Stimulated activated CD4-positive, alpha-beta T cell treated with anti-CD3 and anti-CD28 coated beads, Interleukin-12 subunit alpha, Interleukin-12 subunit beta, amount 100 ng/mL, for 24 hours (primary cell): ENCODE measurements around the gene MLANA.

Experiments
- DNase-seq, 2 experiments: peaks; one replicate each; pipeline ENCODE4 v3.0.0-alpha.2; 2020; ENCODE audit warnings: low read depth in 2 of 2

Gene MLANA, protein sequence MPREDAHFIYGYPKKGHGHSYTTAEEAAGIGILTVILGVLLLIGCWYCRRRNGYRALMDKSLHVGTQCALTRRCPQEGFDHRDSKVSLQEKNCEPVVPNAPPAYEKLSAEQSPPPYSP

DNA sequence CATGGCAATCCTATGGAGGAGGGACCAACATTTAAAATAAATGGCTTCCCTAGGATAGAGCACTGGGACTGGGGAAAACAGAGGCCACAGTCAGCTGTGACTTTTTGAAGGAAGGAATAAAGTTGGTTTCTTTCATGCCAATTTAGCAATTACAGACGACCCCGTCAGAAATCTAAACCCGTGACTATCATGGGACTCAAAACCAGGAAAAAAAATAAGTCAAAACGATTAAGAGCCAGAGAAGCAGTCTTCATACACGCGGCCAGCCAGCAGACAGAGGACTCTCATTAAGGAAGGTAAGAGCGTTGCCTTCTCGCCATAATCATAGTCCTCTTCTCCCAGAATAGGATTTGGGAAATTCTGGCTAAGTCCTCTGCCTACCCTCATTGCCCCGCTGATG is at the start of gene MLANA:
Gene MLANA, plus strand, starts transcription at position 249 of the 400 bp plus-strand sequence. CDS start 1,586 bp downstream, outside the sequence.
- no peak for DNase-seq

DNA sequence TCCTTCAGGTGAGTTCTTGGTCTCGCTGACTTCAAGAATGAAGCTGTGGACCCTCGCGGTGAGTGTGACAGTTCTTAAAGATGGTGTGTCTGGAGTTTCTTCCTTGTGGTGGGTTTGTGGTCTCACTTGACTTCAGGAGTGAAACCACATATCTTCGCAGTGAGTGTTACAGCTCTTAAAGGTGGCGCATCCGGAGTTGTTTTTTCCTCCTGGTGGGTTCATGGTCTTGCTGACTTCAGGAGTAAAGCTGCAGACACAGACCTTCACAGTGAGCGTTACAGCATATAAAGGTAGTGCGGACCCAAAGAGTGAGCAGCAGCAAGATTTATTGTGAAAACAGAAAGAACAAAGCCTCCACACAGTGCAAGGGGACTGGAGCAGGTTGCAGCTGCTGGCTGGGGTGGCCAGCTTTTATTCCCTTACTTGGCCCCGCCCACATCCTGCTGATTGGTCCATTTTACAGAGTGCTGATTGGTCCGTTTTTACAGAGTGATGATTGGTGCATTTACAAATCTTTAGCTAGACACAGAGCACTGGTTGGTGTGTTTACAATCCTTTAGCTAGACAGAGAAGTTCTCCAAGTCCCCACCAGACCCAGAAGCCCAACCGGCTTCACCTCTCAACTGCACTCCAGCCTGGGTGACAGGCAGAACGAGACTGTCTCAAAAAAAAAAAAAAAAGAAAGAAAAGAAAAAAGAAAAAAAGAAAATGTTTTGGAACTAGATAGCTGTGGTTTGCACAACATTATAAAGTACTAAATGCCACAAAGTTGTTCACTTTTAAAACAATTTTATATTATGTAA is 48.7 kb upstream of the MLANA start:
- DNase-seq, result peak; percentile 10 to 38

DNA sequence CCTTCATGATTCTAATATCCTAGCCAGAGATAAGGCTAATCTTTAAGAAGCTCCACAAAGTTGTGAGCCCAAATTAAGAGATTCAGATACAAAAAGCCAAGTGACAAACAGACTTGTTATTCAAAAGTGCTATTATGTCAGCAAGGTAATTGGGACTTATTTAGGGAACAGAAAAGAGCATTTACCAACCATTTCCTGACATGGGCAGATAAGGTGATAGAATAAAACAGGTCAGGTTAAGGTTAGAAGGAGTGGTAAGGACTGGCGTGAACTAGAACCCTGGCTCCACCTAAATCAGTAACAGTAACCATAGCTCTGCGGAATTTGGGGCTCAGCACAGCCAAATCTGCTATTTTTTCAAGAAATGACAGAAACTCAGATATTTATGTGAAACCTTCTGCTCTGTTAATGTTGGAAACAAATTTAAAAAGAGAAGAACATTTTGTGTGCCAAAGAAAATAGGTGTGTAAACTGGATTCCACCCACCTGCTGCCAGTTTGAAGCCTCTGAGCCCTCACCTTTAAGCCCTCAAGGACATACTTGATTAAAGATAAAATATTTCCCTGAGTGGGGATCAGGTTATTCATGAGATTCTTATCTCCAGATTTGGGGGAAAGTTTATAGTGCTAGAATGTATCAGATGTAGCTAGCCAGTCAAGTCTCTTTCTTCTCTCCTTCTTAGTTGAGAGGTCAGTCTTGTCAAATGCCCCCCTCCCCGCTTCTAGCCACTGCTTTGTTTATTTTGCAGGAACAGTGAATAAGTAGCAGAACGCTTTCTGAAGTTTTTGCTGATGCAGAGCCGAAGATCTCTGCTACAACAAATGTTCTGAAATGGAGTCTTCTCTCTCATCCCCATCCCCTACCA is 47.5 kb upstream of the MLANA start:
- DNase-seq, result no peak

DNA sequence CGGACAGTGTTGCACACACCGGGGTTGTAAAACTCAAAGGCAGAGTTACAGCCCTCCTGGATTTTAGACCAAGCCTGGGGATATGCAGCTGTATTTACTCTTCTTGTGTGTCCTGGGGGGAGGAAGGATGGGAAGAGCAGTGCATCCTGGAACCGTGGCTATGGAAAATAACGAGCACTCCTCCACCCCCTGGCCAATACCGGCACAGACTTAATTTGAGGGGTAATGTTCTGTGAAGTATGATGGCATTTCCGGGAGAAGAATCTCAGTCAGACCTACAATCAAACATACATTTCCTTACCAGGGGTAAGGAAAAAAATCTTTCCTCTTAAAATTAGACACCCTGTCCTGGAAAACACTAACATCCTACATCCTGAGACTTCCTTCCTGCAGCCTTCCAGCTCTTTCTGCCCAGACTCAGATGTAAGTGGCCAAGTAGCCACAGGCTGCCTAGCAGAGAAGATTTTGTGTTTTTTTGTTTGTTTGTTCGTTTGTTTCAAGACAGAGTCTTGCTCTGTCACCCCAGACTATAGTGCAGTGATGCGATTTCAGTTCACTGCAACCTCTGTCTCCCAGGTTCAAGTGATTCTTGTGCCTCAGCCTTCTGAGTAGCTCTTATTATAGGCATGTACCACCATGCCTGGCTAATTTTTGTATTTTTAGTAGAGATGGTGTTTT is 46.8 kb upstream of the MLANA start:
- DNase-seq, result no peak

DNA sequence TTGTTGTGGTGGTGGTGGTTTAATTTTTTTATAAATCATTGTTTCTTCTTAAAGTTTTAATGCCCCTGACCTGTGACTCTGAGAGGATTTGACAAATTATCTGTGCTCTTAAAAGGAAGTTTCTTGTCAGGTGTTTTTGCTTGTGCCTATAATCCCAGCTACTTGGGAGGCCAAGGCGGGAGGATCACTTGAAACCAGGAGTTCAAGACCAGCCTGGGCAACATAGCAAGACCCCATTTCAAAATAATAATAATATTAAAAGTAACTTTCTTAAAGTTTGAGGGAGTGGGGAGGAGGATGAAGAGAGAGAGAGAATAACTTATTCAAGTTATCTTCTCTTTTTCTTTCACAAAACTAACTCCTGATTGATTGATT is 45.5 kb upstream of the MLANA start:
- DNase-seq, result no peak

DNA sequence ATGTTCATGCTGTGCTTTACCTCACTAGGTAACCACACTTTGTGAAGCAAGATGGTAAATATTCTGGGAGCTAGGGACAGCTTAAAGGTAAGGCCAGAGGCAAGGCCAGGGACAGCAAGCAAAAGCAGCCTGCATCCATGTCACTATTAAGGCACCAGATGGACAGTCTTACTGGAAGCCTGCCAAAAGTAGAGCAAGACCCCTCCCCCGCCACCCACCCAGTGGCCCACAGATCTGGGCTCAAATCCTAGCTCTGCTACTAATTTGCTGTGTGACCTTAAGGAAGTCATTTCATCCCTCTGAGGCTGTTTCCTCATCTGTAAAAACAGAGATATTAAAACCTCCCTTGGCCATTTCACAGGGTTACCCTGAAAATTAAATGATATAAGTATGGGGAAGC is 44.6 kb upstream of the MLANA start:
- DNase-seq, result no peak

DNA sequence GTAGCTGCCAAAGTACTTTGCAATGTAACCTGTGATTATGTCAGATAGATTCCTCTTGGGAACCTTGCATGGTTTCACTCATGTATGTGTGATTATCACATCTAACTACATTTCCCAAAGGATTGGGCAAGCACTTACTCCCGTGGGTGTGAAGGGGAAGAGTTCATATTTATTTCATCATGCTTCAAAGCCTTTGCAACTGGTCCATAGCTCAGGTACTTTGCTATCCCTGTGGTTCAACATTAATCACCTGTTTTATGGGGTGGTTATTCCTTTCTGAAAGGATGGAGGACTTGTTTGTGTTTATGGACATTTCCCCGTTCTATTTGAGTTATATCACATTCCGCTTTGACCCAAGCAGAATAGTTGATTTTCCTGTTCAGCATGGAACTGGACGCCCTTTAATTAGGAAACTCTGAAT is 44.2 kb upstream of the MLANA start:
- no peak for DNase-seq

DNA sequence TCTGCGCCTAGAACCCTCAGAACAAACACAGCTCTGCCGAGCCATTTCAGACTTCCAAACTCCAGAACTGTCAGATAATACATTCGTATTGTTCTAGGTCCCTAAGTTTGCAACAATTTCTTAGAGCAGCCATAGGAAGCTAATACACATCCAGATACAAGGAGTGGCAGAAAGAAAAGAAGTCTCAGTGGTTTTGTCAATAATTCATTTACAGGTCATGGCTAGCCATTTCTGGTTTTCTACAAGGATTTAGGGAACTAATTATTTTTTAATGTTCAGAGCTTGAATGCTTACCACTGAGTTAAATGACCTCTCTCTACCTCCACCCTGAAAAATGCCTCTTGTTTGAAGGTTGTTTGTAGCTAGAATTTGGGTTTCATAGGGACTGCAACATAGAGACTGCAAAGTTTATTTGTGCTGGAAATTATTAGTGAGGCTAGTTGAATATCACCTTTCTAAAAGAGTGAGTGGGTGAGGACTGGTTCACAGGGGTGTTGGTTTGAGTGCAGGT is 42.3 kb upstream of the MLANA start:
- DNase-seq, result no peak

DNA sequence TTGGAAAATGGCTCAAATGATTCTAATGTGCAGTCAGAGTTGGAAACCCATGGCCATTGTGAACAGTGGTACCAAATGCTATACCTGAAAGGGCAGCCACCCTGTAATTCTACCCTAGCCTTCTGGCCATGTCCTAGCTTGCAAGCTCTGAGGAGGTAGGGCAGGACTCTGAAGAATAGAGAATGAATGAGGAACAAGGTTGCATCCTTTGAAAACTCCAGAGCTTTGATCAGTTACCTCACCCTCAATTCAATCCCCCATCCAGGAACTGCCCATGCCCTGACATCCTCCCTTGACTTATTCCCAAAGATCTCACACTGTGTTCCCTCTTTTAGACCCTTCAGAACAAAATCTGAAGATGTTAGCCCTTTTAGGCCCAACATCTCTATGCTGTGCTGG is 40.0 kb upstream of the MLANA start:
- no peak for DNase-seq

DNA sequence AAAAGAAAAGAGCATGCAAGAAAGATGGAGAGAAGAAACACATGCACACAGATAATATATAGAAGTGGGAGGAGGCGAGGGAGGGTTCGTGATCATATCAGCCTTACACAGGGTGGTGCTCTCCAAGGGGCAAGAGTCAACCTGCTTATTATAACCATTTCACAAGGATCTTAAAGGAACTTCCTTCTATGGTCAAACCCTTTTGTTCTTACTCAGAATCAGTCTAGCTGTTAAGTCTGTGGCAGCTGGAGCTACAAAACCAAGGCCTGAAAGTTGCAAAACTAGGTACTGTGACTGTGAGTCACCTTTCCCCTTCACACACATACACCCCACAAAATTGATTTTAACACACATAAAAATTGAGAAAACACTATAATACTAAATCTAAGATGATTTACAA is 39.2 kb upstream of the MLANA start:
- DNase-seq, result peak; percentile 16 to 24

DNA sequence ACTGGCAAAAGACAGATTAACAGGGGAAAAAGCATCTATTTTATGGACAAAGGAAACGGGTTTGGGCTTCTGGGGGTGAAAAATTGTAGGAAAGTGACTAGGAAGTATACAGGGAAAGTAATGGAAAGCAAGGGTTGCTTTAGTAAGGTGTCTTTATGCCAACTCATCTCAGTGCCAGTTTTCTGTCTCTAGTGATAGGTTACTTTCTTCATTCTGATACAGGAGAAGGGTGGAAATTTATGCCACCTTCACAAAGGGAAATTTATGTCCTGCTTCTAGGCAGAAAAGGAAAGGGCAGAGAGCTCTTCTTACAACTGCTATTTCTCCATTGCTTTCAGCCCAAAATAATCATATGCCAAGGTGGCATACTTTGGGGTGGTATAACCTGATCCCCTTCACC is 37.7 kb upstream of the MLANA start:
- no peak for DNase-seq

DNA sequence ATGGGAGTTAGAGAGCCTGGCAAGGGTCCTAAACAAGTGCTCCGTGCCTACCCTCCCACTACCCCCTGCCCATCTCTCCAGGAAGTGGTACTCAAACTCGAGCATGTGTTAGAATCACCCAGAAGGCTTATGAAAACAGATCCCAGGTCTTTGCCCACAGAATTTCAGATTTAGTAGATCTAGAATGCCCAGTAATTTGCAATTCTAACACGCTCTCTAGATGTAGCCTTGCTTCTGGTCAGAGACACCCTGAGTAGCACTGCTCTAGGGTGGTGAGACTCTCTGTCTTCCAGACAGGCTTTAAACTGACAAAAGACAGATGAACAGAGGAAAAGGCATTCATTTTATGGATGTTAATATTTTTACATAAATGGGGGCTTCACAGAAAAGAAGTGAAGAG is 37.1 kb upstream of the MLANA start:
- DNase-seq, result no peak

DNA sequence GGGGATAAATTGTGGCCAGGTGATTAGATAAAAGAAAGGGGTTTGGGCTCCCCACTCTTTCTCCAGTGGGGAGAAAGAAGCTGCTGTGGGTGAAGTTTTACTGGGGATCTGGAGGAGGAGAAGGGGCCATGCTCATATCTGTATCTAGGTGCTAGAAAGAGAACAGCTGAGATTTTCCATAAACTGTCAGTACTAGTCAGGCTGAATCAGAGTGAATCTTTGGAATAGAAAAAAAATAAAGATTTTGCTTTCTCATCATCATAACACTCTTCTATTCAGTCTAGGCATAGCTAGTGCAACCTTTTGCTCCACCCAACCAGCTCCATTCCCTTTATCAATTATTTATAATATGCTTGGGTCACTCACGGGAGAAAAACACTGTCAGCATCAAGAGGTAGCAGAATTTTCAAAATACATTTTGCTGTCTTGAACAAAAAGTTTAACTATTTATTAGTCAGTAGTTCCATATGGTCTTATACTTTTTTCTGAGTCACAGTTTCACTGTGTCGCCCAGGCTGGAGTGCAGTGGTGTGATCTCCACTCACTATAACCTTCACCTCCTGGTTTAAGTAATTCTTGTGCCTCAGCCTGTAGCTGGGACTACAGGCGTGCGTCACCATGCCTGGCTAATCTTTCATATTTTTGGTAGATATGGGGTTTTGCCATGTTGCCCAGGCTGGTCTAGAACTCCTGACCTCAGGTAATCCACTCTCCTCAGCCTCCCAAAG is 36.5 kb upstream of the MLANA start:
- no peak for DNase-seq

DNA sequence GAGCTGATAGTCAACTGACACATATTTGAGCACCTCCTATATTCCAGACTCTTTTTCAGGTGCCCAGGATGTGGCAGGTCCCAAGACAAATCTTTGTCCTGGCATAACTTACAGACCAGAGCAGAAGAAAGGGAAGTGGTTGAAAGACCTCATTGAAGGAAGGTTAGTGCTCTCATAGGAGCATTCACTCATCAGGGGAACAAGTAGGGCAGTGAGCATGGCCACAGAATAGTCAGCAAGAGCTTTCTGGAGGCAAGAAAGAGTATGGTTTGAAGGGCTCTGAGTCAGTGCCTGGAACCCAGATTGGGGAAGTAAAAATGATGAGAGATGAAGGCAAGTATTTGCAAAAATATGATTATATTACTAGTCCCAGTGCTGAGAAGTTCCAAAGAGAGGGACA is 32.8 kb upstream of the MLANA start:
- no peak for DNase-seq

DNA sequence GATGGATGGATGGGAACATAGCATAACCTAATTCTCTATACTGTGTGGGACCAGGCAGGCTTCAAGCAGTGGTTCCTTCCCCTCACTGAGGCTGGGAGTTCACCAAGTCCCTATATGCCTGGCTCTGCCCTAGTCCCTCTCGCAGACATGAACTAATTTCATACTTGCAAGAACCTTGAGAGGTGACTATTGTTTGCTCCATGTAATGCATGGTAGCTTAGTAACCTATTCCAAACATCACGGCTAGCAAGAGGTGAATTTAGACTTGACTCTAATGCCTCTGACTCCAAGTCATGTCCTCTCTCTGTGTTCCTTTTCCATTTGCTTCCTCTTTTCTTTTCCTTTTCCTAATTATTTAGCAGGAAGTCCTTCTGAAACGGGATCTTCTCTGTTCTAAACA is 31.9 kb upstream of the MLANA start:
- DNase-seq, result no peak

DNA sequence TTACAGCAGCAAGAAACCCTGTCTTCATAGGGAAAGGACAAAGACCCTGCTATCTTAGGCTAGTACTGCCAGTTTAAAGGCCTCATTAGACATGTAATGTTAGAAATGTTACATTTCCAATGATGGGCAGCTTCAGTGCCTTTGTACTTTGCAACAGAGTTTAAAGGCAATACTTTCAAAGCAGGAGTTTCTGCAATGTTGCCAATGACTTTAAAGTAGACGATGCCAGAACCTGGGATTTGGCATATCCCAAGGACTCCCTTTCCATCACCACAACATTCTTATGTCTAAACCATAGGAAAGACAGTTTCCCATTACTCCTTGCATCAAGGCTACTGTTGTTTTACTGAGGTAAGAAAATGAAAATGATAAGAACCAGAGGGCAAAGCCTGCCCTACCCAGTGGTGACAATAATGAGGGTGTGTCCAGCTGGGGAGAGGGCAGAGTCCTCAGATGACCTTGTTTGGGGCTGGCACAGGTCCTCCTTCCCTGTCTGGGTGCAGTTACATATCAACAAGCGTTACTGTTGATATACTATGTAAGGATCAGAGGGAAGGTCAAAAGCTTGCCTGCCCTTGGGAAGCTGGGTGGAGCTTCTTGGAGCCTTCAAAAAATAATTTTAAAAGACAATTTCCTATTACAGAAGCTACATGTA is 27.5 kb upstream of the MLANA start:
- DNase-seq, result no peak

DNA sequence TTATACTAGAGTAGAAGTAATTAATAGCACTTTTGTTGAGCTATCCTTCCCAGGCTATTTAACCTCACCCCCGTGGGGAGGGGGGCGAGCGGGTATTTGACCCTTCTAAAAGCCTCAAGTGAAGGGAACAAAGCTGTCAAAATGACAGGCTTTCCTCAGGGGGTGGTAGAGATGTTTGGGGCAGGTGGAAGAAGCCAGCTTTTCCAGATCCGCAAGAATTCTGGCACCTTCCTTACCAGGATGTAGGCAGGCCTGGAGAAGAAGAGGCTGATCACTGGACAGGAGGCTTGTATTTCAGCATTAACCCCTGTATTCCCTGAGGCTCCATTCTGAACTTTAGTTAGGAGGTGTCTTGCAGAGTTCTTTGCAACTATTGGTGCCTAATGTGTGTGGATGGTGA is 26.2 kb upstream of the MLANA start:
- no peak for DNase-seq

DNA sequence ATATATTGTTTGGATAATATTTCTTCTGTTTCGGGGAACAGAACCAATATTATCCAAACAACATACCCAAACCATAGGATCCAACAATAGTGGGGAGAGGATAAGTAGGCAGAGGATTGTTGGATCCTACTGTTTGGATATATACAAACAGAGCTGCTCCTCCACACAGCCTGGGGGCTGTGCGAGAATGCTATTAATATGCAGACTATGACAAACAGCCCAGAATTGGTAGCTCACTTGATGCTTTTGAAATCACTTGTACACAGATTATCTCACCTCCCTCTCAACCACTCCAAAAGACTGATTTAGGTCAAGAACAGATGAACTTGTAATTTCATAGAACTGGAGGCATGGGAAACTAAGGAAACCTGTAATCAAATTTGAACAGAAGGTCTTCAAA is 24.4 kb upstream of the MLANA start:
- DNase-seq, result no peak

DNA sequence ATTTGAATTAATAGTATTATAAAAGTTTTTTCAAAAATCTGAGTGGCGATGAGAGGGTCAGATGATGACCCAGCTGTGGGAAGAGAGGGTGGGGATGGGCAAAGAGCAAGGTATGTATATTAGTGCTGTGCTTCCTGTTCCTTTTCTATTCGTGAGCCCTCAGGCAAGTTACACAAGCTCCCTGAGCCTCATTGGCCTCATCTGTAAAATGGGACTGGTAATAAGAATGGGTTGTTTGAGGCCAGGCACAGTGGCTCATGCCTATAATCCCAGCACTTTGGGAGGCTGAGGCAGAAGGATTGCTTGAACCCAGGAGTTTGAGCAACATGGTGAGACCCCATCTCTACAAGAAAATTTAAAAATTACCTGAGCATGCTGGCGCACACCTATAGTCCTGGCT is 24.0 kb upstream of the MLANA start:
- DNase-seq, result no peak

DNA sequence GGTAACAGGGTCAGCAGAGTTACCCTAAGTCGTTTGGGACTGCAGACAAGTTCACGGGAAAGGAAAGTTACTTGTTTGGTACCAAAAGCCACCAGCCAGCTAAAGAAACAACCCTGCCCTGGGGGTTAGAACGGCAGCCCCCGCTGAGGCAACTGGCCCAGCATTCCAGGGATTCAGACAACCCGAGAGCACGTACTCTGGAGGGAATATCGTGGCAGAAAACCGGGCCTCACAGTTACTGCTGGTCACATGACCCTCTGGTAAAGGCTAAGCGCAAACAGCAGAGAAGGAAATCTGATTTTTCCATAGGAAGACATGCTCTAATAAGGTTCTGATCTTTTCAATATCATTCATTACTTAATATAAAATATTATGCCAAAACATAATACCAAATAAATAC is 22.5 kb upstream of the MLANA start:
- DNase-seq, result no peak
